Smooth muscle cell (in vitro differentiated cells): ENCODE data around the gene DUSP10. TPM values are rescaled to one million over a fixed set of nuclear protein-coding genes. Genes with fewer than 3 reads are reported as not detected.
A peak's percentile ranks its signal among the peaks of the same experiment; 100 is the strongest.

Source experiments
- DNase-seq: peaks from one replicate; lab custom pipeline; 2025; ENCODE audit not compliant: unreplicated experiment; lab: John Stamatoyannopoulos, UW
- H2AFZ ChIP-seq: fragments of 200-600 bp; sonication (generic); 2 replicates; pipeline ENCODE4 v1.6.0; 2016; ENCODE audit warnings: antibody characterized with exemption, low read depth, mild to moderate bottlenecking
- H3F3A ChIP-seq: fragments of 200-600 bp; sonication (generic); 2 replicates; pipeline ENCODE4 v1.6.0; 2017; ENCODE audit warnings: antibody characterized with exemption, low read depth
- H3K27ac ChIP-seq: fragments of 200-600 bp; sonication (generic); 2 replicates; pipeline ENCODE4 v1.5.1; 2016; ENCODE audit warnings: low read depth, mild to moderate bottlenecking
- H3K27me3 ChIP-seq: fragments of 200-600 bp; sonication (generic); 2 replicates; pipeline ENCODE4 v1.6.1; 2016; ENCODE audit warnings: low read depth, mild to moderate bottlenecking
- H3K36me3 ChIP-seq: fragments of 200-600 bp; sonication (generic); 2 replicates; pipeline ENCODE4 v1.5.1; 2016; ENCODE audit warnings: low read depth
- H3K4me1 ChIP-seq: fragments of 200-600 bp; sonication (generic); 2 replicates; pipeline ENCODE4 v1.5.1; 2016; ENCODE audit warnings: low read depth
- H3K4me2 ChIP-seq: fragments of 200-600 bp; sonication (generic); 2 replicates; pipeline ENCODE4 v1.6.0; 2016; ENCODE audit warnings: mild to moderate bottlenecking
- H3K4me3 ChIP-seq: fragments of 200-600 bp; sonication (generic); 2 replicates; pipeline ENCODE4 v1.5.1; 2016; ENCODE audit warnings: mild to moderate bottlenecking
- H3K79me2 ChIP-seq: fragments of 200-600 bp; sonication (generic); 2 replicates; pipeline ENCODE4 v1.6.0; 2016; ENCODE audit warnings: low read depth, mild to moderate bottlenecking
- H3K9ac ChIP-seq: fragments of 200-600 bp; sonication (generic); 2 replicates; pipeline ENCODE4 v1.6.0; 2016; ENCODE audit warnings: low read depth
- H3K9me3 ChIP-seq: fragments of 200-600 bp; sonication (generic); replicated peaks from 2 replicates; pipeline ENCODE4 v1.5.1; 2016; ENCODE audit warnings: low read depth
- H4K20me1 ChIP-seq: fragments of 200-600 bp; sonication (generic); 2 replicates; pipeline ENCODE4 v1.6.0; 2016; ENCODE audit warnings: low read depth
- CTCF ChIP-seq: fragments of 200-600 bp; sonication (generic); IDR thresholded peaks from 2 replicates; pipeline ENCODE4 v1.5.1; 2017; ENCODE audit warnings: borderline replicate concordance, mild to moderate bottlenecking, antibody characterized with exemption; ENCODE audit not compliant: insufficient read depth, poor library complexity, severe bottlenecking
- WGBS: methylation state at CpG from one replicate; pipeline ENCODE4 v1.1.7; 2016; ENCODE audit warnings: low lambda C conversion rate; 5-methylcytosine and 5-hydroxymethylcytosine counted together
- polyA plus RNA-seq: library from polyadenylated mRNA; unstranded; fragments of >200 nt; fragmentation: Nextera tagmentation; extraction: Ambion mirVana; gene quantifications from 2 replicates; pipeline ENCODE4 v1.2.1, GENCODE V29; 2016
- total RNA-seq: library from RNA; depleted of rRNA; stranded (reverse); fragments of >200 nt; gene quantifications from 2 replicates; pipeline ENCODE4 v1.2.3, GENCODE V29; 2014

DUSP10 gene
- total and polyA plus RNA-seq, 2 experiments from 2014 or later, result 49.7 to 104 TPM

GRCh38 chr1:221723018-221723847 is 18.7 kb downstream of the DUSP10 start:
- H4K20me1 ChIP-seq, result peaks cover 26% of the 10 kb centered on the region
- H3K27ac ChIP-seq, result peak overlapping the region; percentile 99
- DNase-seq, result no peak
- H3K9ac ChIP-seq, result no peak overlapping the region
- no peak overlapping the region for H2AFZ ChIP-seq
- TF ChIP-seq CTCF, result no peak
- no peaks in the 10 kb centered on the region for H3K9me3 ChIP-seq
- no peaks in the 10 kb centered on the region for H3K27me3 ChIP-seq
- peak overlapping the region; percentile 66 for H3K4me2 ChIP-seq
- H3F3A ChIP-seq, result peaks cover 45% of the 10 kb centered on the region
- no peak overlapping the region for H3K4me3 ChIP-seq
- 34% methylated on average over 1 of the region's 1 CpG for WGBS
- peaks cover 22% of the 10 kb centered on the region for H3K4me1 ChIP-seq
- H3K36me3 ChIP-seq, result no peaks in the 10 kb centered on the region
- peaks cover 74% of the 10 kb centered on the region for H3K79me2 ChIP-seq

- WGBS, result 80% methylated on average over 3 of the region's 3 CpGs
Measured at GRCh38 chr1:221722254-221723017, 19.5 kb downstream of the DUSP10 start.

GRCh38 chr1:221720545-221720944 is 21.3 kb downstream of the DUSP10 start:
- Histone ChIP-seq H2AFZ (no peak overlapping the region), H3K9ac (no peak overlapping the region), H3F3A (peaks cover 47% of the 10 kb centered on the region), H3K79me2 (peaks cover 65% of the 10 kb centered on the region), H3K4me3 (no peak overlapping the region), H3K4me1 (peaks cover 36% of the 10 kb centered on the region), H4K20me1 (peaks cover 7% of the 10 kb centered on the region), H3K27me3 (no peaks in the 10 kb centered on the region), H3K4me2 (peak overlapping the region; percentile 73), H3K27ac (peak overlapping the region; percentile 99), H3K9me3 (no peaks in the 10 kb centered on the region), H3K36me3 (no peaks in the 10 kb centered on the region)
- 78% methylated on average over 2 of the region's 2 CpGs for WGBS
- TF ChIP-seq CTCF, result no peak
- no peak for DNase-seq

More at GRCh38 chr1:221722254-221723017, 19.5 kb downstream of the DUSP10 start:
- peaks cover 66% of the 10 kb centered on the region for H3K79me2 ChIP-seq
- H3K4me2 ChIP-seq, result peak overlapping the region; percentile 66
- no peak overlapping the region for H2AFZ ChIP-seq
- peaks cover 41% of the 10 kb centered on the region for H3F3A ChIP-seq
- no peak overlapping the region for H3K9ac ChIP-seq
- H3K27ac ChIP-seq, result peak overlapping the region; percentile 99
- H3K4me3 ChIP-seq, result no peak overlapping the region
- H3K36me3 ChIP-seq, result no peaks in the 10 kb centered on the region
- H3K4me1 ChIP-seq, result peaks cover 28% of the 10 kb centered on the region
- no peaks in the 10 kb centered on the region for H3K9me3 ChIP-seq
- no peak for DNase-seq
- no peaks in the 10 kb centered on the region for H3K27me3 ChIP-seq
- H4K20me1 ChIP-seq, result peaks cover 19% of the 10 kb centered on the region
- TF ChIP-seq CTCF, result no peak
